Stimulated activated memory B cell treated with anti-CD40 and anti-IgM and Interleukin-4, amounts not matched to agents 10 μg/mL and 1 μg/mL and 100 μg/mL, for 72 hours (primary cell): ENCODE results near the gene FDXACB1.
"Not testable (repeated sequence)": the region's sequence is repeated elsewhere in the genome, so short reads cannot be mapped to it uniquely, and the experiment has no call there.

Experiments used
- ATAC-seq: fragments of 150-1000 bp; cut with Tn5 transposase; 2 replicates; pipeline ENCODE4 v1.10.0; 2021
- H3K27ac Mint-ChIP-seq: one replicate; pipeline ENCODE4 v1.8.0; 2022; ENCODE audit warnings: mild to moderate bottlenecking, mixed read lengths
- H3K27me3 Mint-ChIP-seq: one replicate; pipeline ENCODE4 v1.8.0; 2022; ENCODE audit warnings: mixed read lengths
- H3K36me3 Mint-ChIP-seq: one replicate; pipeline ENCODE4 v1.8.0; 2022; ENCODE audit warnings: mixed read lengths
- H3K4me1 Mint-ChIP-seq: one replicate; pipeline ENCODE4 v1.8.0; 2022; ENCODE audit warnings: mixed read lengths
- H3K4me3 Mint-ChIP-seq: one replicate; pipeline ENCODE4 v1.8.0; 2022; ENCODE audit warnings: mild to moderate bottlenecking, moderate library complexity, mixed read lengths
- H3K9me3 Mint-ChIP-seq: one replicate; pipeline ENCODE4 v1.8.0; 2022; ENCODE audit warnings: mixed read lengths

Gene FDXACB1

DNA sequence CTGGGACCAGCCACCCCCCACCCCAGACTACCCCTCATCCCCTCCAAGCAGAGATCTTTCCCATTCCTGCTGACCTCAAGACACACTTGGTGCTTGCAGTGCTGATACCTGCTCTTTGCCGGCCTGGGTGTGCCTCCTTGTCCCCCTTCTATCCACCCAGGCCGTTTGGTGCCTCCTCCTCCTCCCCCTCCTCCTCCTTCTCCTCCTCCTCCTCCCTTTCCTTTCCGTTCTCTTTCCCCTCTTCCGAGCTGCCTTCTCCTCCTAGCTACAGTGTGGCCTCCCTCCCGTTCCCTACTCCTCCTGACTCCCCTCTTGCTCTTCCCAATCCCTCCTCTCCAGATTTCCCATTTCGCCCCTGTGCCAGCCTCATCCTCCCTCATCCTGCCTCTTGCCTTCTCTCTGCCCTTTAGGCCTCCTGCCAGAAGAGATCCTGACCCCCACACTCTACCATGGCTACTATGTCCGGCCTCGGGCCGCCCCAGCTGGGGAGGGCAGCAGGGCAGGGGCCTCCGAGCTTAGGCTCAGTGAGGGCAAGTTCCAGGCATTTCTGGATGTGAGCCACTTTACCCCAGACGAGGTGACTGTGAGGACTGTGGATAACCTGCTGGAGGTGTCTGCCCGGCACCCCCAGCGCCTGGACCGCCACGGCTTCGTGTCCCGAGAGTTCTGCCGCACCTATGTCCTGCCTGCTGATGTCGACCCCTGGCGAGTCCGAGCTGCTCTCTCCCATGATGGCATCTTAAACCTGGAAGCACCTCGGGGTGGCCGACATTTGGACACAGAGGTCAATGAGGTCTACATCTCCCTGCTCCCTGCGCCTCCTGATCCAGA, 34.3 kb upstream of the FDXACB1 start:
- Mint-ChIP-seq H3K4me3 (no peak overlapping the region), H3K36me3 (no peaks in the 10 kb centered on the region), H3K9me3 (no peaks in the 10 kb centered on the region), H3K4me1 (no peaks in the 10 kb centered on the region), H3K27ac (no peak overlapping the region), H3K27me3 (peaks cover 67% of the 10 kb centered on the region)
- ATAC-seq: no peak

DNA sequence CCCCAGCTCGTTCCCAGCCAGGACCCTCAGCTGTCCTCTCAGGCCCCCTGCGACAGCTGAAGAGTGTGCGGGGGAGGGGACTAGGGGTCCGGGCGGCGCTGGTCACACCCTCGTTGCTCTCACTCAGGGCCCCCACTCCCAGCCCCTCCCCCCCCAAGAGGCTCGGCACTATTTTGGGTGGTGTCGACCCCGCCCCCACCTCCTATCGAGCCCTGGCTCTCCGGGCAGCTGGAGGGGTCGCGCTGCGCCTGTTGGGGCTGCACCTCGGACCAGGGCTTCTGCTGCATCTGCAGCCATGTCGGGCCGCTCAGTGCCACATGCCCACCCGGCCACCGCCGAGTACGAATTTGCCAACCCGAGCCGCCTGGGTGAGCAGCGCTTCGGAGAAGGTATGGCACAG, 33.6 kb upstream of the FDXACB1 start, which contains the start of gene HSPB2:
Gene HSPB2 (plus strand): TSS at position 200 of the 400 bp plus-strand sequence. CDS start 96 bp downstream, at position 296.
- Mint-ChIP-seq H3K36me3 (no peaks in the 10 kb centered on the region), H3K4me3 (no peak within 1 kb of the TSS), H3K9me3 (no peaks in the 10 kb centered on the region), H3K27me3 (peaks cover 64% of the 10 kb centered on the region), H3K4me1 (no peaks in the 10 kb centered on the region), H3K27ac (no peak within 1 kb of the TSS)
- ATAC-seq: peak; percentile 44

DNA sequence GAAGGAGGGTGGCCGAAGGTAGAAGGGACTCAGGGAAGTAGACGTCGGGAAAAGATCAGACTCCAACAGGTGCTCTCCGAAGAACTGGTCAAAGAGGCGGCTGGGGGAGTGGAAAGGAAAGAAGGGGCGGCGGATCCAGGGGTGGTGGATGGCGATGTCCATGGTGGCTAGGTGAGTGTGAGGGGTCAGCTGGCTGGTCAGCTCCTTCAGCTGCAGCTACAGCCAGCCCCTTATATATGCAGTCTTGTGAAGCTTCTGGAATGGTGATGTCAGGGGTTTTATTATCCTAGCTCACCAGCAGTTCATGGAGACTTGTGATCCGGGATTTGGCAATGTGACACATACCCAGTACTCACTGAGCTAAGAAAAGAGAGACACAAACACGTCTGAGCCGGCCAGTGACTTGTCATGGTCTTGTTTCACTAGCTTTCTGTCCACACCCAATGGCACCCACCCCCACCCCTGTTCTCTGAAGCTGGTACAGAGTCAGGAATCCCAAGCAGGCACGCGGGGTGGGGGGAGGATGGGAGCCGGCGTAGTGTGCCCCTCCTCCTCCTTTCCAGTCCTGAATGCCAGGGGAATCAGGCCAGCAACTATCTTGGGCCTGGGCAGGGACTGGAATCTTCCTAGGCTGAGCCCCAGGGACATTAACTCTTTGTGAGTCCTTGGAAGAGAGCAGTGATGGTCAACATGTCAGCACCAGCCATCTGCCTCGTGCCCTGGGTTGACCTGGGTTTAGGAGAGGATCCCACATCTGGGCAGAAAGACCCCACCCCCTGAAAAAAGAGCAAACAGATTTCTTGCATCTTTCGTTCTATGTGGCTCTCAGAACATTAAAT, 32.8 kb upstream of the FDXACB1 start, which contains the start of gene CRYAB:
Gene CRYAB (minus strand): TSS at position 208 of the 839 bp plus-strand sequence. CDS start 46 bp downstream, at position 162.
- H3K9me3 Mint-ChIP-seq: no peaks in the 10 kb centered on the region
- no peaks in the 10 kb centered on the region for H3K36me3 Mint-ChIP-seq
- H3K27me3 Mint-ChIP-seq: peaks cover 60% of the 10 kb centered on the region

DNA sequence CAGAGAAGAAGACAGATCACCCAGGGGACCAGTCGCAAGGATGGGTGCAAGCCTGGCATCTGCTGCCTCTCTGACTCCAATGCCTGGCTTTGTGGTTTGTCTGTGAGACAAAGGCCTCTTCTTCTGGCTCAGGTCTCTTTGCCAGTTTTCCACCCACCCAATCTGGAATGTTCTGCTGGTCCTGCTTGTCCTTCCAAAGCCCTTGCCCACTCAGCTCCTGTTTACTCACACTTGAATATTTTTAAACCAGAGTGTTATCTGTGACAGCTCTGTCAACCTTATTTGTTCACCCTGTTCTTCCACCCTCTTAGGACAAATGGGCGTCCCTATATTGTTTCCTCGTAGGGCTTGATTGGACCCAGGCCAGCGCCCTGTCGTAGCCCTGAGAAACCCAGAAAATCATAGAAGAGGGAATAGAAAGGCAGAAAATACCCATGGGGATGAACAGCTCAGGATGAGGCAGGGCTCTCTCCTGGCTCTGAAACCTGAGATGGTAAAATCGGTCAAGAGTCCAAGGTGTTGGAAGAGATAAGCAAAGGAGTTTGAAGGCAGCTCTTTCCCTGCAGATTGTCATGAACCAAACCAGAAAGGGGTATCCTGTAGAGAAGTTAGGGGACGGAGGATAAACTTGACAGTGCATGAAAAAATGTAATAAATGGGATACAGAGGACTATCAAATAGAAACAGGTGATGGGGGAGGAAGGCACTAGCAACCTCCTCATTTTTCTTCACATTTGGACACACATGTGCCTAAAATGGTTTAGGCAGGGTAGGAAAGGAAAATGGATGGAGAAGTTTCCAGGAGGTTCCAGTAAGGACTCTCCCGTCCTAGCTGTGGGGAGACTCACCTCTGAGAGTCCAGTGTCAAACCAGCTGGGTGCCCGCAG, 32.0 kb upstream of the FDXACB1 start:
- no peak overlapping the region for H3K27ac Mint-ChIP-seq
- no peaks in the 10 kb centered on the region for H3K36me3 Mint-ChIP-seq
- H3K4me1 Mint-ChIP-seq: no peaks in the 10 kb centered on the region
- H3K9me3 Mint-ChIP-seq: no peaks in the 10 kb centered on the region
- H3K27me3 Mint-ChIP-seq: peaks cover 51% of the 10 kb centered on the region
- ATAC-seq: no peak
- no peak overlapping the region for H3K4me3 Mint-ChIP-seq

More for the DNA sequence above, 32.8 kb upstream of the FDXACB1 start, which contains the start of gene CRYAB:
- H3K27ac Mint-ChIP-seq: no peak within 1 kb of the TSS
- H3K4me1 Mint-ChIP-seq: no peaks in the 10 kb centered on the region
- H3K4me3 Mint-ChIP-seq: no peak within 1 kb of the TSS
- ATAC-seq: no peak

DNA sequence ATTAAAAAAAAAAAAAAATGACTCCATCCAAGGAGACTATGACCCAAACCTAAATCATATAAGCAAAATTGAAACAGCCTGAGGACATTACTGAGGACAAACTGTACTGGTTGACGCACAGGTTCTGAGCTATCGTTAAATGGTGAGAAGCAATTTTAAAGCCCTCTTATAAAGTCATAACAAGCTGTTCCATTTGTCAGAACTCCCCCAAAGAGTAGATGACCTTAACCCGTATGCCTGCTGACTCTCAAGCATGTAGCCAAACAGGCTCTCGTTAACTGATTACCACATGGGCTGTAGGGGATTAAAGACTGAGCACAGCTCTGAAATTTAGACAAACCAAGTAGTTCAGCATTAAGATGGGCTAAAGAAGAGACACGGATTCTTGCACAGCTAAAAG, 30.4 kb upstream of the FDXACB1 start:
- ATAC-seq: no peak
- Mint-ChIP-seq H3K4me1 (no peaks in the 10 kb centered on the region), H3K27me3 (peaks cover 42% of the 10 kb centered on the region), H3K4me3 (no peak overlapping the region), H3K9me3 (no peaks in the 10 kb centered on the region), H3K36me3 (peaks cover 5% of the 10 kb centered on the region), H3K27ac (no peak overlapping the region)

DNA sequence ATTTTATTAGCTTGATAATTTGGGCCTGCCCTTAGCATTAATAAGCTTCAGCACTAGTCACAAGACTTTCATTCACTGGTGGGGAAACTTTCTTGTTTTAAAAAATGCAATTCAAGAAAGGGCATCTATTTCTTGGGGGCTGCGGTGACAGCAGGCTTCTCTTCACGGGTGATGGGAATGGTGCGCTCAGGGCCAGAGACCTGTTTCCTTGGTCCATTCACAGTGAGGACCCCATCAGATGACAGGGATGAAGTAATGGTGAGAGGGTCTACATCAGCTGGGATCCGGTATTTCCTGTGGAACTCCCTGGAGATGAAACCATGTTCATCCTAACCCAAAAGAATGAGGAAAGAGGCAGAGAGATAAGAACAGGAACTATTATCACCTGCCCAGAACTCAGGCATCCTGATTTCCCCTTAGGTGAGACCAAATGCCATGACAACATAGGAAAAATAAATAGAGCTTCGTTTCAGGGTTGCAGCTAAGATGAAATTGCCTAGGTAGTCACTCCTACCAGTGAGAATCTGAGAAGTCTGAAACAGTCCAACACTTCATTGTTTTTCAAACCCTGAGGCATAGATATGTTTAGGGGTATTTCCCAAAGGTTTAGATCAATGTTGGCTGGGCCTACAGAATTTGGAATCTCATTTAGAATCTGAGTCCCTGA, 29.8 kb upstream of the FDXACB1 start:
- ATAC-seq: no peak
- Mint-ChIP-seq H3K4me3 (no peak overlapping the region), H3K27ac (no peak overlapping the region), H3K36me3 (peaks cover 5% of the 10 kb centered on the region), H3K4me1 (no peaks in the 10 kb centered on the region), H3K27me3 (peaks cover 36% of the 10 kb centered on the region), H3K9me3 (no peaks in the 10 kb centered on the region)

DNA sequence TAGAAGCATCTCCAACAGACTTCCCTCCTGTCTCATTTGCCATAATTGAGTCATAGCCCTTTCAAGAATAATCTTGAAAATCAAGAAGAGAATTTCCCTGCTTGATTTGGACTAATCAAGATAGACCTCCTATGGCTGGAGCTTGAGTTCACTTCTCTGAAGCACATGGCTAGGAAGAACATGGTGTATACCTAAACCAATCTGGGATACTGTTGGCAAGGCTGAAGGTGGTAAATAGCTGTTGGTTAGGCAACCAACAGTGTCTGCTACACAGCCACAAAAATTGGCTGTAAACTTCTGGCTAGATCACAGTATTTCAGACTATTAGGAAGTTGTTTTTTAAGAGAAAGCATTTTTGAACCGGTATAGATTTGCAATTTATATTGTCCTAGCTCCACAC, 27.7 kb upstream of the FDXACB1 start:
- Mint-ChIP-seq H3K36me3 (peaks cover 9% of the 10 kb centered on the region), H3K9me3 (no peaks in the 10 kb centered on the region), H3K27me3 (peaks cover 27% of the 10 kb centered on the region), H3K27ac (no peak overlapping the region), H3K4me1 (no peaks in the 10 kb centered on the region), H3K4me3 (no peak overlapping the region)
- ATAC-seq: no peak

DNA sequence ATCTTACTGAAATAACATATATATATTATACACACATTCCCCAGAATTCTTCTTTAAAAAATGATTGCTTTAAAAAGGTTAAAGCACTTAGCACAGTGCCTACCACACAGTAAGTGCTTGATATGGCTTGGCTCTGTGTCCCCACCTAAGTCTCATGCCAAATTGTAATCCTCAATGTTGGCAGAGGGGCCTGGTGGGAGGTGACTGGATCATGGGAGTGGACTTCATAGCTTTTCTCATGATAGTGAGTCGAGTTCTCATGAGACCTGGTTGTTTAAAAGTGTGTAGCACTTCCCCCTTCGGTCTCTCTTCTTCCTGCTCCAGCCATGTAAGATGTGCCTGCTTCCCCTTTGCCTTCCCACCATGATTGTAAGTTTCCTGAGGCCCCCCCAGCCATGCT, 26.4 kb upstream of the FDXACB1 start:
- H3K9me3 Mint-ChIP-seq: no peaks in the 10 kb centered on the region
- no peak for ATAC-seq

DNA sequence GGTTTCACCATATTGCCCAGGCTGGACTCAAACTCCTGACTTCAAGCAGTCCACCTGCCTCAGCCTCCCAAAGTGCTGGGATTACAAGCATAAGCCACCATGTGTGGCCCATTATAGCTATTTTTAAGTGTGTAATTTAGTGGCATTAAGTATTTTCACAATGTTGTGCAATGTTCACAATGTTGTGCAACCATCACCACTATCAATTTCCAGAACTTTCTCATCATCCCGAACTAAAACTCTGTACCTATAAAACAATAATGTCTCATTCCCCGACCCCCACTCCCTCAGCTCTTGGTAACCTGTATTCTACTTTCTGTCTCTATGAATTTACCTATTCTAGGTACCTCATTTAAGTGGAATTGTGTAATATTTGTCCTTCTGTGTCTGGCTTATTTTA, 7.9 kb upstream of the FDXACB1 start:
- no peak for ATAC-seq
- no peaks in the 10 kb centered on the region for H3K27me3 Mint-ChIP-seq
- no peaks in the 10 kb centered on the region for H3K9me3 Mint-ChIP-seq
- no peak overlapping the region for H3K4me3 Mint-ChIP-seq
- H3K27ac Mint-ChIP-seq: no peak overlapping the region
- H3K4me1 Mint-ChIP-seq: no peaks in the 10 kb centered on the region
- no peaks in the 10 kb centered on the region for H3K36me3 Mint-ChIP-seq

More for the DNA sequence above, 26.4 kb upstream of the FDXACB1 start:
- peaks cover 15% of the 10 kb centered on the region for H3K27me3 Mint-ChIP-seq
- H3K36me3 Mint-ChIP-seq: peaks cover 9% of the 10 kb centered on the region
- no peak overlapping the region for H3K27ac Mint-ChIP-seq
- no peaks in the 10 kb centered on the region for H3K4me1 Mint-ChIP-seq
- H3K4me3 Mint-ChIP-seq: no peak overlapping the region

DNA sequence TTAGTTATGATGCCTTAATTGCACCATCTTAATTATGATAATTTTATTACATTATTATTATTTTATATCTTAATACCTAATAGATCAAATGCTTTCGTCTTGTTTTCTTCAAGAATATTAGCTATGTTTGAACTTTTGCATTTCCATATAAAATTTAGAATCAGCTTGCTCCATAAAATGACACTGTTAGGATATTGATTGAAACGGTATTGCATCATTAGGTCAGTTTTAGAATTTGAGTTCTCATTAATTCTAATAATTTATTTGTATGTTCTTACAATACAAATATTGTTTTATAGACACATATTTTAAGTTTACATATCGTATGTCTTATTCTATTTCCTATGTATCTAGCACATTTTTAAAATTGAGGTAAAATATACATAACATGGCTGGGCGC, 7.1 kb upstream of the FDXACB1 start:
- Mint-ChIP-seq H3K4me3 (no peak overlapping the region), H3K4me1 (no peaks in the 10 kb centered on the region), H3K27ac (no peak overlapping the region), H3K9me3 (no peaks in the 10 kb centered on the region), H3K36me3 (no peaks in the 10 kb centered on the region), H3K27me3 (no peaks in the 10 kb centered on the region)
- no peak for ATAC-seq

DNA sequence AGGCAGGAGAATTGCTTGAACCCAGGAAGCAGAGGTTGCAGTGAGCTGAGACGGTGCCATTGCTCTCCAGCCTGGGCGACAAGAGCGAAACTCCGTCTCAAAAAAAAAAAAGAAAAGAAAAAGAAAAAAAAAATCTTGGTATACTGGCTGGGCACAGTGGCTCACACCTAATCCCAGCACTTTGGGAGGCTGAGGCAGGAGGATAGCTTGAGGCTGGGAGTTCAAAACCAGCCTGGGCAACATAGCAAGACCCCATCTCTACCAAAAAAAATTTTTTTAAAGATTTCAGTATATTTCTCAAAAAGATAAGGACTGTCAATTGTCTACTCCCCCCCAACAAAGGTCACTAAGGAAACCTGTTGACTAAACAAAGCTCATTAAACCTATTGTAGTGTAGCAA, 6.1 kb upstream of the FDXACB1 start:
- H3K4me3 Mint-ChIP-seq, H3K27ac Mint-ChIP-seq, H3K9me3 Mint-ChIP-seq, H3K36me3 Mint-ChIP-seq, ATAC-seq, H3K4me1 Mint-ChIP-seq, H3K27me3 Mint-ChIP-seq: not testable (repeated sequence)

DNA sequence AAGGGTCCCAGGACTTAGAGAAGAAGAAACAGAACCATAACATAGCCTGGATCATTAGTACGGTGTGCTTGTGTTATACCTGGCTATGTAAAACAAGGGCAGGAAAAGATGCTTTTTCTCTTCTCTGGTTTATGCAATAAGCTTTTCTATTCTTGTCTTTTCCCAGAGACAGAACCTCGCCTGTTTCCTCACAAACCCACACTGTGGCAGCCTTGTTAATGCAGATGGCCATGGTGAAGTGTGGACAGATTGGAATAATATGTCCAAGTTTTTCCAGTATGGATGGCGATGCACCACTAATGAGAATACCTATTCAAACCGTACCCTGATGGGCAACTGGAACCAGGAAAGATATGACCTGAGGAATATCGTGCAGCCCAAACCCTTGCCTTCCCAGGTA, 3.2 kb upstream of the FDXACB1 start:
- Mint-ChIP-seq H3K36me3 (no peaks in the 10 kb centered on the region), H3K27me3 (no peaks in the 10 kb centered on the region), H3K27ac (no peak overlapping the region), H3K4me3 (no peak overlapping the region), H3K9me3 (no peaks in the 10 kb centered on the region), H3K4me1 (peaks cover 13% of the 10 kb centered on the region)
- ATAC-seq: no peak

DNA sequence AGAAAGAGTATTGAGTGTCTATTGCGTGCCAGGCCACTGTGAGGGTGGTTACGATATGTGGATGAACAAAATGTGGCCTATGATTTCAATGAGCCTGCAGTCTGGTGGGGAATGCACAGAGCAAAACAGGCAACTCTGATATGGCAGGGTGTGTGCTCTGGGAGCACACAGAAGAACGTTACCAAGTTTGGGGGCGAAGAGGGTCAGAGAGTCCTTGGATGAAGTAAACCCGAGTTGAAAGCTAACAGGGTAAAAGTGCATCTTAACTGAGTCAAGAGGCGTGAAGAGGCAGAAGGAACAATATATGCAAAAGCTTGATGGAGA, 634 bp upstream of the FDXACB1 start:
- Mint-ChIP-seq H3K36me3 (peaks cover 6% of the 10 kb centered on the region), H3K9me3 (no peaks in the 10 kb centered on the region), H3K4me1 (peaks cover 13% of the 10 kb centered on the region), H3K27ac (peak overlapping the region; percentile 97), H3K4me3 (peak overlapping the region; percentile 97), H3K27me3 (no peaks in the 10 kb centered on the region)
- ATAC-seq: no peak

DNA sequence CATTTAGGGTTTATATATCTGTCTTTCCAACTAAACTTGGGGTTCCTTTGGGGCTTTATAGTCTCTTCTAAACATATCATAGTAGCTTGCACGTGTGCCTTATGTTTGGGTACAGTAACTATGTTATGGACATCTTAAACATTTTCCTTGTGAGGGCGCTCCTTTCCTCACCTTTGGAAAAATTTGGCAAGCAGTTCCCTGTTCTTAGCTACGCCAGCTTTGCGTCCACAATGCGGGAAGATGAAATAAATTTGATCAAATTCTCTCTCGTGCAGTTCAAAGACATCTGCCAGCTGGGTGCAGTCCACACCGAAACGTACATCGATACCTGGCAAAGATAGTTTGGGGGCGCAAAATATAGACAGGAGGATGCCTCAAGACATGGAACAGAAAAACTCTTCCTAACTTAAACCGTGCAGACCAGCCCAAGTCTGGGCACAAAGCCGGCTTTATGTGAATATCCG, 548 bp downstream of the FDXACB1 start:
- Mint-ChIP-seq H3K36me3 (peaks cover 10% of the 10 kb centered on the region), H3K4me3 (peak overlapping the region; percentile 97)

More for the DNA sequence above, 548 bp downstream of the FDXACB1 start:
- ATAC-seq: no peak
- H3K27ac Mint-ChIP-seq: peak overlapping the region; percentile 97
- no peaks in the 10 kb centered on the region for H3K9me3 Mint-ChIP-seq
- H3K27me3 Mint-ChIP-seq: no peaks in the 10 kb centered on the region
- H3K4me1 Mint-ChIP-seq: peaks cover 13% of the 10 kb centered on the region
